ENCODE results near the gene RND2. TPM values are rescaled to one million over a fixed set of nuclear protein-coding genes. Genes with fewer than 3 reads are reported as not detected.

The RND2 gene
- polyA plus RNA-seq, 3 donors: not detected

DNA sequence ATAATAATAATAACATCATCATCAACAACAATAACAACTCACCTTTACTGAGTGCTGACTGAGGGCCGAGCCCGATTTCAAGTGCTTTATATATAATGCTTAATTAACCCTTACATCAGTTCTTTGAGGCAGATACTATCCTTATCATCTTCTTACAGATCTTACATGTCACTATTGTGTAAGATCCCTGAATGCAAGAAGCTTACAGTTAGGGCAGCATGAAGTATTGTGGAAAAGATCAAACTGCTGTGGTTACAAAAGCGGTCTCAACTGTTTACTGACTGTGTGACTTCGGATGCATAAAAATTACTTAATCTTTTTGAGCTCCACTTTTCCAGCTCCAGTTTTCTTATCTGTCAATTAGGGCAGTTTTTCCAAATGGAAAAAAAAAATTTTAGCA is 6.1 kb upstream of the RND2 start:
- H3K27ac Mint-ChIP-seq: peak overlapping the region; percentile 72 to 91 (median 84)
- H3K27me3 Mint-ChIP-seq (ENCODE audit: low read depth in 3 of 3): peaks cover 0 to 4% (median 0%) of the 10 kb centered on the region in 3 donors
- peaks cover 16 to 25% of the 10 kb centered on the region in 2 donors for H3K36me3 ChIP-seq (replicated peaks in 1 of 2; ENCODE audit: control insufficient read depth in 1 of 2, insufficient read depth in 2 of 2, low read length in 2 of 2)
- intact Hi-C loops (cut with micrococcal nuclease): loop anchor here in 1 of 2 donors (10.0 kb wide), 1 partner anchor 106 kb away; the partner anchor contains the start of gene BRCA1
- H3K4me3 ChIP-seq (replicated peaks in 1 of 3; ENCODE audit: low read depth in 2 of 3, low read length in 3 of 3): peak overlapping the region in 1 of 3 experiments; percentile 10
- H3K4me1 Mint-ChIP-seq: peaks cover 59% of the 10 kb centered on the region
- peaks cover 18% of the 10 kb centered on the region for H4K20me1 ChIP-seq (ENCODE audit: insufficient read depth, low read length)
- H3K36me3 Mint-ChIP-seq: peaks cover 27% of the 10 kb centered on the region in 2 donors
- H3K79me2 ChIP-seq (ENCODE audit: insufficient read depth, low read length): peaks cover 19% of the 10 kb centered on the region
- no peak overlapping the region for H3K9ac ChIP-seq (ENCODE audit: insufficient read depth, low read length, poor library complexity, severe bottlenecking)
- no peaks in the 10 kb centered on the region for H3K9me3 Mint-ChIP-seq
- H3K4me1 ChIP-seq (ENCODE audit: control insufficient read depth in 1 of 2, insufficient read depth in 2 of 2, low read length in 2 of 2): peaks cover 55 to 57% of the 10 kb centered on the region in 2 donors
- H2AFZ ChIP-seq (ENCODE audit: insufficient read depth, low read depth, low read length, poor library complexity, severe bottlenecking): no peak overlapping the region
- TF ChIP-seq, protein P1, sequence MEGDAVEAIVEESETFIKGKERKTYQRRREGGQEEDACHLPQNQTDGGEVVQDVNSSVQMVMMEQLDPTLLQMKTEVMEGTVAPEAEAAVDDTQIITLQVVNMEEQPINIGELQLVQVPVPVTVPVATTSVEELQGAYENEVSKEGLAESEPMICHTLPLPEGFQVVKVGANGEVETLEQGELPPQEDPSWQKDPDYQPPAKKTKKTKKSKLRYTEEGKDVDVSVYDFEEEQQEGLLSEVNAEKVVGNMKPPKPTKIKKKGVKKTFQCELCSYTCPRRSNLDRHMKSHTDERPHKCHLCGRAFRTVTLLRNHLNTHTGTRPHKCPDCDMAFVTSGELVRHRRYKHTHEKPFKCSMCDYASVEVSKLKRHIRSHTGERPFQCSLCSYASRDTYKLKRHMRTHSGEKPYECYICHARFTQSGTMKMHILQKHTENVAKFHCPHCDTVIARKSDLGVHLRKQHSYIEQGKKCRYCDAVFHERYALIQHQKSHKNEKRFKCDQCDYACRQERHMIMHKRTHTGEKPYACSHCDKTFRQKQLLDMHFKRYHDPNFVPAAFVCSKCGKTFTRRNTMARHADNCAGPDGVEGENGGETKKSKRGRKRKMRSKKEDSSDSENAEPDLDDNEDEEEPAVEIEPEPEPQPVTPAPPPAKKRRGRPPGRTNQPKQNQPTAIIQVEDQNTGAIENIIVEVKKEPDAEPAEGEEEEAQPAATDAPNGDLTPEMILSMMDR (IDR thresholded peaks at IDR 0.05): no peak
- H3K27ac ChIP-seq (ENCODE audit: low read depth in 1 of 2, low read length in 2 of 2): peak overlapping the region in 1 of 2 donors; percentile 54
- peak overlapping the region; percentile 25 to 54 for H3K4me3 Mint-ChIP-seq
- peak in 1 of 3 donors; percentile 35 for DNase-seq
- no peaks in the 10 kb centered on the region for H3K9me3 ChIP-seq (replicated peaks in 1 of 2; ENCODE audit: control insufficient read depth in 1 of 2, insufficient read depth in 1 of 2, low read length in 2 of 2)
- no peaks in the 10 kb centered on the region for H3K27me3 ChIP-seq (ENCODE audit: control insufficient read depth in 2 of 2, insufficient read depth in 2 of 2, low read length in 2 of 2)
- peak overlapping the region; percentile 100 for H3K4me2 ChIP-seq (replicated peaks; ENCODE audit: extremely low read depth, low read length, poor library complexity, severe bottlenecking)
- no CpG with 5 or more reads among the region's 4 CpGs for WGBS (ENCODE audit: insufficient coverage)

DNA sequence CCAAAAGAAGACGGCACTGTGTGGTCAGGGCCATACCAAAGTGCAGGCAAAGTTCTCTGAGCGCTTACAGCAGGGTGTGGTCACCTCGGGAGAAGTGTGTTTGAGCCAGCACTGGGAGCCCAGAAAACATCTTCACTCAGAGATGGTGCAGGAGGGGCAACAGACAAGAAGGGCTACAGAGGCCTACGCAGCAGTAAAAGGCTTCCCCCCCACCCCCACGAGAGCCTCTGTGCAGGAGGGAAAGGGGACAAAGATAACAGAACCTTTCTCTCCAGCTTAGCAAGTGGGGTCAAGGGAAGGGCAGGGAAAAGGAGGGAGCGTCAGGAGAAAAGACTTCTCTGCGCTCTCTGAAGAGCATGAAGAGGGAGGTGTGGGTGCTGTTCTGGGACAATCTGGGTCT is 5.6 kb upstream of the RND2 start:
- intact Hi-C loops (cut with micrococcal nuclease): loop anchor here in 1 of 2 donors (10.0 kb wide), 1 partner anchor 105 kb away; the partner anchor contains the start of gene BRCA1
- no peaks in the 10 kb centered on the region for H3K9me3 Mint-ChIP-seq
- Histone ChIP-seq H3K27ac (ENCODE audit: low read depth in 1 of 2, low read length in 2 of 2) (no peak overlapping the region), H3K9me3 (replicated peaks in 1 of 2; ENCODE audit: control insufficient read depth in 1 of 2, insufficient read depth in 1 of 2, low read length in 2 of 2) (no peaks in the 10 kb centered on the region), H3K4me3 (replicated peaks in 1 of 3; ENCODE audit: low read depth in 2 of 3, low read length in 3 of 3) (peak overlapping the region in 1 of 3 experiments; percentile 30), H3K79me2 (ENCODE audit: insufficient read depth, low read length) (peaks cover 19% of the 10 kb centered on the region), H3K4me2 (replicated peaks; ENCODE audit: extremely low read depth, low read length, poor library complexity, severe bottlenecking) (peak overlapping the region; percentile 100), H3K9ac (ENCODE audit: insufficient read depth, low read length, poor library complexity, severe bottlenecking) (no peak overlapping the region), H2AFZ (ENCODE audit: insufficient read depth, low read depth, low read length, poor library complexity, severe bottlenecking) (no peak overlapping the region), H4K20me1 (ENCODE audit: insufficient read depth, low read length) (peaks cover 17% of the 10 kb centered on the region), H3K27me3 (ENCODE audit: control insufficient read depth in 2 of 2, insufficient read depth in 2 of 2, low read length in 2 of 2) (peaks cover 0 to under 1% of the 10 kb centered on the region in 2 donors), H3K36me3 (replicated peaks in 1 of 2; ENCODE audit: control insufficient read depth in 1 of 2, insufficient read depth in 2 of 2, low read length in 2 of 2) (peaks cover 11 to 20% of the 10 kb centered on the region in 2 donors), H3K4me1 (ENCODE audit: control insufficient read depth in 1 of 2, insufficient read depth in 2 of 2, low read length in 2 of 2) (peaks cover 55 to 57% of the 10 kb centered on the region in 2 donors)
- DNase-seq: no peak
- H3K4me1 Mint-ChIP-seq: peaks cover 59% of the 10 kb centered on the region
- peak overlapping the region; percentile 41 to 60 for H3K4me3 Mint-ChIP-seq
- H3K36me3 Mint-ChIP-seq: peaks cover 22 to 24% of the 10 kb centered on the region in 2 donors
- peak overlapping the region in 5 of 7 donors; percentile 57 to 85 (median 82) for H3K27ac Mint-ChIP-seq
- peaks cover 0 to 8% (median 3%) of the 10 kb centered on the region in 3 donors for H3K27me3 Mint-ChIP-seq (ENCODE audit: low read depth in 3 of 3)
- 13% methylated on average over 3 of the region's 7 CpGs for WGBS (ENCODE audit: insufficient coverage)
- TF ChIP-seq, protein P1 (IDR thresholded peaks at IDR 0.05): no peak

Measured in CD14-positive monocyte (primary cell).